GM12878 (cell line): ENCODE data around the gene VPS29. TPM values are rescaled to one million over a fixed set of nuclear protein-coding genes. Genes with fewer than 3 reads are reported as not detected.
A peak's percentile ranks its signal among the peaks of the same experiment; 100 is the strongest.

Experiments
- ATAC-seq: fragments of 200-7000 bp; cut with Tn5 transposase; 3 replicates; pipeline ENCODE4 v1.9.1; 2020; ENCODE audit warnings: mild to moderate bottlenecking, moderate library complexity
- BruUV-seq: library from RNA; stranded (reverse); fragments of 400-500 nt; replicated peaks from 2 replicates; lab custom pipeline; 2021; lab: Mats Ljungman, UMichigan
- CTCF ChIA-PET: fragments of 300-600 bp; sonication (Branson Sonifier 250); formaldehyde crosslinking; extraction: SDS; loops from one replicate; lab custom pipeline; 2021; ENCODE audit warnings: inconsistent platforms; lab: Yijun Ruan, JAX
- POLR2A ChIA-PET: fragments of 350-600 bp; formaldehyde crosslinking; extraction: SDS; loops from one replicate; lab custom pipeline; 2021; ENCODE audit warnings: inconsistent platforms; lab: Charles Lee
- RAD21 ChIA-PET: fragments of 300-600 bp; sonication (Branson Sonifier 250); formaldehyde crosslinking; loops from one replicate; lab custom pipeline; 2023; ENCODE audit warnings: antibody characterized with exemption; ENCODE audit not compliant: unreplicated experiment; lab: Charles Lee
- SMC1A ChIA-PET: fragments of 300-600 bp; sonication (Branson Sonifier 250); formaldehyde crosslinking; loops from one replicate; lab custom pipeline; 2023; ENCODE audit not compliant: unreplicated experiment, uncharacterized antibody; lab: Charles Lee
- DNase-seq: peaks from one replicate; pipeline ENCODE4 v3.0.0-alpha.2; 2011; ENCODE audit warnings: low read depth, low spot score
- FAIRE-seq: peaks from 3 replicates; lab custom pipeline; 2011; peaks lifted over from hg19 to GRCh38; lab: Jason Lieb, UNC
- H2AFZ ChIP-seq: 2 replicates; pipeline ENCODE4 v1.6.0; 2011; ENCODE audit warnings: low read depth, low read length, control low read depth; ENCODE audit not compliant: control insufficient read depth
- H3K27ac ChIP-seq: 2 replicates; pipeline ENCODE4 v1.5.1; 2011; ENCODE audit warnings: control low read depth; ENCODE audit not compliant: control insufficient read depth, insufficient read depth
- H3K27me3 ChIP-seq, 2 experiments: replicated peaks in 1 of 2; 2 replicates each; pipeline versions ENCODE4 v1.6.0 to v1.6.1; 2011; ENCODE audit warnings: low read length in 1 of 2; ENCODE audit not compliant: control insufficient read depth in 2 of 2, insufficient read depth in 2 of 2
- H3K36me3 ChIP-seq, 2 experiments: 2 replicates each; pipeline ENCODE4 v1.5.1; 2011; ENCODE audit warnings: low read length in 1 of 2; ENCODE audit not compliant: control insufficient read depth in 2 of 2, insufficient read depth in 2 of 2
- H3K4me1 ChIP-seq: 2 replicates; pipeline ENCODE4 v1.6.1; 2011; ENCODE audit warnings: mild to moderate bottlenecking, low read length, moderate library complexity, mixed read lengths; ENCODE audit not compliant: control insufficient read depth, insufficient read depth
- H3K4me2 ChIP-seq: 2 replicates; pipeline ENCODE4 v1.6.0; 2011; ENCODE audit warnings: control low read depth; ENCODE audit not compliant: control insufficient read depth, insufficient read depth
- H3K4me3 ChIP-seq: fragments of 200-600 bp; sonication (generic); 2 replicates; pipeline ENCODE4 v1.5.1; 2016
- H3K79me2 ChIP-seq: 2 replicates; pipeline ENCODE4 v1.6.0; 2011; ENCODE audit warnings: low read length; ENCODE audit not compliant: control insufficient read depth, insufficient read depth
- H3K9ac ChIP-seq: 2 replicates; pipeline ENCODE4 v1.8.0; 2011; ENCODE audit warnings: low read length, control low read depth, mixed read lengths; ENCODE audit not compliant: control insufficient read depth, insufficient read depth
- H3K9me3 ChIP-seq: replicated peaks from 3 replicates; pipeline ENCODE4 v1.5.1; 2011; ENCODE audit warnings: mild to moderate bottlenecking, low read length; ENCODE audit not compliant: control insufficient read depth, insufficient read depth
- H4K20me1 ChIP-seq: 2 replicates; pipeline ENCODE4 v1.6.0; 2011; ENCODE audit not compliant: control insufficient read depth, insufficient read depth
- HCFC1 ChIP-seq: fragments of 150-350 bp; IDR thresholded peaks from 2 replicates; pipeline ENCODE4 v1.6.1; 2014; ENCODE audit warnings: low read length
- PAX8 ChIP-seq: fragments of 450-650 bp; IDR thresholded peaks from 2 replicates; pipeline ENCODE4 v1.6.1; 2017; ENCODE audit warnings: mild to moderate bottlenecking, moderate library complexity
- POLR2A ChIP-seq: IDR thresholded peaks from 2 replicates; pipeline ENCODE4 v1.6.1; 2011; ENCODE audit warnings: low read depth, mild to moderate bottlenecking, low read length
- RUNX3 ChIP-seq: IDR thresholded peaks from 2 replicates; pipeline ENCODE4 v1.6.1; 2012; ENCODE audit warnings: low read length, inconsistent platforms
- TARDBP ChIP-seq: IDR thresholded peaks from 2 replicates; pipeline ENCODE4 v1.6.1; 2016; ENCODE audit warnings: borderline replicate concordance
- WRNIP1 ChIP-seq: IDR thresholded peaks from 2 replicates; pipeline ENCODE4 v1.6.1; 2011; ENCODE audit warnings: low read depth, low read length, improper control_type of control experiment, borderline replicate concordance
- WGBS: methylation state at CpG from one replicate; pipeline ENCODE4 v1.1.6; 2016; ENCODE audit warnings: low lambda C conversion rate; ENCODE audit not compliant: insufficient replicate concordance, insufficient coverage; ENCODE audit errors: missing lambda C conversion rate; 5-methylcytosine and 5-hydroxymethylcytosine counted together
- in situ Hi-C: fragments of 300-500 bp; cut with MboI; formaldehyde crosslinking; loops from 9 replicates; pipeline ENCODE4 v1.14.3; 2018; ENCODE audit warnings: mixed read lengths
- intact Hi-C: fragments of 100-400 bp; cut with micrococcal nuclease; formaldehyde crosslinking; loops from one replicate; pipeline ENCODE4 v1.14.2; 2022; ENCODE audit not compliant: unreplicated experiment
- polyA plus RNA-seq, 11 experiments: library from polyadenylated mRNA; depleted of rRNA in 4 of 11; unstranded in 6 of 11; stranded (reverse) in 5 of 11; fragments of >200 nt; fragmentation: Nextera tagmentation in 4 of 11; fragmentation: Illumina TruSeq in 1 of 11; extraction: Ambion mirVana in 4 of 11; extraction: Trizol in 1 of 11; gene quantifications; 1 replicate in 1 of 11; 2 replicates in 10 of 11; pipeline versions ENCODE4 v1.2.1 to v1.2.3, GENCODE V29; 2011 to 2016; ENCODE audit warnings: inconsistent platforms in 2 of 11, missing spikeins in 2 of 11, low read depth in 1 of 11
- total RNA-seq, 4 experiments: library from RNA; depleted of rRNA in 3 of 4; stranded (reverse); fragments of >200 nt in 3 of 4; fragmentation: Illumina TruSeq in 1 of 4; extraction: Trizol in 1 of 4; gene quantifications; 2 replicates each; pipeline versions ENCODE4 v1.2.1 to v1.2.3, GENCODE V29; 2013 to 2021
- TF ChIP-seq, protein P1 (sequence below): fragments of 450-650 bp; IDR thresholded peaks from 2 replicates; pipeline ENCODE4 v1.6.1; 2016; ENCODE audit warnings: mild to moderate bottlenecking

The VPS29 gene
- total and polyA plus RNA-seq, 10 of the 15 experiments (the other 5 are each of a cell fraction or from before 2014, with no cell fraction given) = 65.3 to 405 (median 206) TPM

DNA sequence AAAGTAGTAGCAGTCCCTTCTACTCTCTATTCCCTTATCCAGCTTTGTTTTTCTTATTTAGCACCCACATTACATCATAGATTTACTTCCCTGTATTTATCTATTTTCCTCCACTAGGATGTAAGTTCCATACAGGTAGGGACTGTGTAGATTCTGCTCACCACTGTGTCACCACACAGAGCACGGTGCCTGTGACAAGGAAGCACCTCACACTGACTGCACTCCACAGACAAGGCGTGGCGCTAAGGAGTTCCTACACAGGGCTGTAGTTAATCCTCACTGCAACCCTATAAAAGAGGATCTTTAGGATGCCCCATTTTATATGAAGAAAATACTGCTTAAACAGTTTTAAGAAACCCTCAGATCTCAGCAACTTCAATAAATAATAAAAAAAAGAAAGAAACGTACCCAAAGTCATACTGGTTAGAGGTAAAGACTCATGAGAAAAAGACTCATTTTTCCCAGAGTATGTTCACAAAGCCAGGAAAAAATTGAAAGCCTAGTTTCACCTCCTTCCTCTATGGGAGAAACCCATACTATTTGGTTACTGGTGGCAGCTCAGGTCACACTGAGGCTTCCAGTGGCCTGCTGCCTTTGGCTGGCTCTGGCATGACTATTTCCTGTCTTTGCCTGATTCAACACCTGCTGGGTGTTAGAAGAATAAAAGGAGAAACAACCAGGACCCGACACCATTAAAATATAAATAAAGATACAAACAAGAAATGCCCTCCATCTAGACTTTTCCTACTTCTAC lies 37.1 kb upstream of the VPS29 start (continued):
- TF ChIP-seq, protein P1, sequence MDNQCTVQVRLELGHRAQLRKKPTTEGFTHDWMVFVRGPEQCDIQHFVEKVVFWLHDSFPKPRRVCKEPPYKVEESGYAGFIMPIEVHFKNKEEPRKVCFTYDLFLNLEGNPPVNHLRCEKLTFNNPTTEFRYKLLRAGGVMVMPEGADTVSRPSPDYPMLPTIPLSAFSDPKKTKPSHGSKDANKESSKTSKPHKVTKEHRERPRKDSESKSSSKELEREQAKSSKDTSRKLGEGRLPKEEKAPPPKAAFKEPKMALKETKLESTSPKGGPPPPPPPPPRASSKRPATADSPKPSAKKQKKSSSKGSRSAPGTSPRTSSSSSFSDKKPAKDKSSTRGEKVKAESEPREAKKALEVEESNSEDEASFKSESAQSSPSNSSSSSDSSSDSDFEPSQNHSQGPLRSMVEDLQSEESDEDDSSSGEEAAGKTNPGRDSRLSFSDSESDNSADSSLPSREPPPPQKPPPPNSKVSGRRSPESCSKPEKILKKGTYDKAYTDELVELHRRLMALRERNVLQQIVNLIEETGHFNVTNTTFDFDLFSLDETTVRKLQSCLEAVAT = no peak
- TF ChIP-seq PAX8 (no peak), HCFC1 (no peak), RUNX3 (no peak), WRNIP1 (no peak), TARDBP (no peak)

DNA sequence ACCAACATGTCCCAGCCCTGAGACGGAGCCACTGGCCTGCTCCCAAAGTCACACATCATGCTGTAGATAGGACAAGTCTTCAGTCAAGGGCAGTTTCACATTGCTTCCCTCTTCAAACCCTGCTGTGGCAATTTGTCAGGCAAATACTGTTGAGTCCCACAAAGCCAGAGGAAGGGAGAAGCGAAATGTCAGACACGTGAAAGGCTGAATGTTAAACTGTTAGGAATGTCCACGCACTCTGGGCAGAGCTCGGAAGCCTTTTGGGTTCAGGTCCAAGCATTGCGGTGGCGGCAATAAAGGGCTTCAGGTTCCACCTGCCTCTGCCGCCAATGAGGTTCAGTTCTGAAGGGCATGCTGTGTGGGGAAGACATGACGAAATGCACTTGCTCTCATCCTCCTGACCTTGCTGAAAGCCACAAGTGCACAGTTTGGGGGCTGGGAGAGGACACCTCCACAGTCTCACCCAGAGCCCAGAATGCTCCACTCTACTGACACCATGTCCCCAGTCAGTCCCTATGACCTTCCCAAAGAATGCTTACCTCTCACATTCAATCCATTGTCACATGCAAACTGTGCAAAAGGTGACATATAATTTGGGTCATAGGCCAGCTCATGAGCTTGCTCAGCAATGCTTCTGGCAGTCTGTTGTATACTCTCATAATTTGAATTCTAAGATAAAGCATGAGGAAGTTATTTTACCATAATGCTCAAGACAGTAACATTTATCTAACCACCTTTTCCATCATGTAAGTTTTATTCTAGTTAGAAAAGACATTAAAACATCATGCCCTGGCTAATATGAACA lies 35.9 kb upstream of the VPS29 start:
- RAD21 ChIA-PET = interaction anchor here (0.6 to 1.6 kb wide), 4 partner anchors 10 to 65 kb away, joined by 3 to 5 read pairs (median 3); no protein-coding TSS in a partner anchor
- FAIRE-seq = no peak
- Histone ChIP-seq H3K79me2 (peaks cover 56% of the 10 kb centered on the region), H3K4me3 (no peak overlapping the region), H3K36me3 (peaks cover 7 to 39% of the 10 kb centered on the region in 2 experiments), H2AFZ (no peak overlapping the region), H3K9me3 (no peaks in the 10 kb centered on the region), H3K27ac (no peak overlapping the region), H3K4me2 (no peak overlapping the region), H3K4me1 (peaks cover 53% of the 10 kb centered on the region), H3K9ac (no peak overlapping the region), H4K20me1 (no peaks in the 10 kb centered on the region), H3K27me3 (no peaks in the 10 kb centered on the region)
- TF ChIP-seq TARDBP (no peak), POLR2A (peak; percentile 30; the same call in 1 of the 2 replicates)
- SMC1A ChIA-PET = interaction anchor here (1.1 to 18.4 kb wide), 5 partner anchors 10 to 62 kb away, joined by 5 to 308 read pairs (median 13); no protein-coding TSS in a partner anchor
- BruUV-seq = no TSS peak
- DNase-seq = no peak
- WGBS = 84% methylated on average over 9 of the region's 9 CpGs
- ATAC-seq = no peak
- POLR2A ChIA-PET = interaction anchor here (0.5 to 10.4 kb wide), 5 partner anchors 10 to 145 kb away, joined by 3 to 122 read pairs (median 4); no protein-coding TSS in a partner anchor
- in situ Hi-C loops = no loop called here
- CTCF ChIA-PET = interaction anchor here (0.6 to 2.0 kb wide), 5 partner anchors 8 to 72 kb away, joined by 3 to 6 read pairs (median 4); partner anchors contain the start of gene GPN3
- intact Hi-C loops = loop anchor here (10.0 kb wide), 1 partner anchor 347 kb away; no protein-coding TSS in a partner anchor
